ENCODE results near the gene ABCB6. TPM values are rescaled to one million over a fixed set of nuclear protein-coding genes. Genes with fewer than 3 reads are reported as not detected.
A peak's percentile ranks its signal among the peaks of the same experiment; 100 is the strongest.

Gene ABCB6
- total RNA-seq, 3 donors from 2014 or later, result 14.5 to 26.9 (median 18.9) TPM

- no peak for TF ChIP-seq POLR2A (IDR thresholded peaks at IDR 0.05)
- Histone ChIP-seq H3K4me3 (peak overlapping the region; percentile 55 to 86 (median 66)), H3K9me3 (no peaks in the 10 kb centered on the region), H3K4me1 (peaks cover 9 to 17% of the 10 kb centered on the region in 2 donors), H3K27ac (peak overlapping the region; percentile 79 to 95), H3K27me3 (no peaks in the 10 kb centered on the region), H3K36me3 (peaks cover 3% of the 10 kb centered on the region)
- intact Hi-C loops (cut with DNase I; ENCODE audit: low total_unique reads), result no loop called here
- peak; percentile 60 to 74 for DNase-seq (ENCODE audit: low spot score in 2 of 2)
Measured at GRCh38 chr2:219218217-219218731, 484 bp downstream of the ABCB6 start.

GRCh38 chr2:219216535-219216915, 2.2 kb downstream of the ABCB6 start:
- Histone ChIP-seq H3K4me3 (no peak overlapping the region), H3K36me3 (peaks cover 3% of the 10 kb centered on the region), H3K27ac (no peak overlapping the region), H3K4me1 (peaks cover 9 to 17% of the 10 kb centered on the region in 2 donors), H3K9me3 (no peaks in the 10 kb centered on the region), H3K27me3 (no peaks in the 10 kb centered on the region)
- intact Hi-C loops (cut with DNase I; ENCODE audit: low total_unique reads), result no loop called here
- no peak for TF ChIP-seq POLR2AphosphoS5 (IDR thresholded peaks at IDR 0.05)
- TF ChIP-seq CTCF (IDR thresholded peaks at IDR 0.05), result no peak
- no peak for TF ChIP-seq POLR2A (IDR thresholded peaks at IDR 0.05)
- DNase-seq (ENCODE audit: low spot score in 2 of 2), result no peak

- no peak overlapping the region for H3K27ac ChIP-seq
- H3K4me1 ChIP-seq, result peaks cover 9 to 17% of the 10 kb centered on the region in 2 donors
- TF ChIP-seq CTCF (IDR thresholded peaks at IDR 0.05), result no peak
- no peak for TF ChIP-seq POLR2AphosphoS5 (IDR thresholded peaks at IDR 0.05)
- TF ChIP-seq POLR2A (IDR thresholded peaks at IDR 0.05), result no peak
- H3K27me3 ChIP-seq, result no peaks in the 10 kb centered on the region
- no peak overlapping the region for H3K4me3 ChIP-seq
- H3K9me3 ChIP-seq, result no peaks in the 10 kb centered on the region
- no peak for DNase-seq (ENCODE audit: low spot score in 2 of 2)
- no peaks in the 10 kb centered on the region for H3K36me3 ChIP-seq
- intact Hi-C loops (cut with DNase I; ENCODE audit: low total_unique reads), result no loop called here
Measured at GRCh38 chr2:219215871-219216534, 2.8 kb downstream of the ABCB6 start.

GRCh38 chr2:219214786-219215185, 4.0 kb downstream of the ABCB6 start:
- intact Hi-C loops (cut with DNase I; ENCODE audit: low total_unique reads), result no loop called here
- peaks cover 9 to 17% of the 10 kb centered on the region in 2 donors for H3K4me1 ChIP-seq
- H3K36me3 ChIP-seq, result no peaks in the 10 kb centered on the region

GRCh38 chr2:219214141-219214540, 4.6 kb downstream of the ABCB6 start:
- no peak overlapping the region for H3K27ac ChIP-seq
- no peak overlapping the region for H3K4me3 ChIP-seq
- intact Hi-C loops (cut with DNase I; ENCODE audit: low total_unique reads), result no loop called here
- H3K9me3 ChIP-seq, result no peaks in the 10 kb centered on the region
- DNase-seq (ENCODE audit: low spot score in 2 of 2), result no peak
- H3K4me1 ChIP-seq, result peaks cover 4 to 12% of the 10 kb centered on the region in 2 donors
- no peaks in the 10 kb centered on the region for H3K36me3 ChIP-seq
- TF ChIP-seq CTCF (IDR thresholded peaks at IDR 0.05) (no peak), POLR2AphosphoS5 (IDR thresholded peaks at IDR 0.05) (no peak), POLR2A (IDR thresholded peaks at IDR 0.05) (no peak)
- H3K27me3 ChIP-seq, result no peaks in the 10 kb centered on the region

More at GRCh38 chr2:219214786-219215185, 4.0 kb downstream of the ABCB6 start:
- Histone ChIP-seq H3K4me3 (no peak overlapping the region), H3K9me3 (no peaks in the 10 kb centered on the region), H3K27ac (no peak overlapping the region), H3K27me3 (no peaks in the 10 kb centered on the region)
- TF ChIP-seq CTCF (IDR thresholded peaks at IDR 0.05), result no peak
- no peak for TF ChIP-seq POLR2AphosphoS5 (IDR thresholded peaks at IDR 0.05)
- no peak for TF ChIP-seq POLR2A (IDR thresholded peaks at IDR 0.05)
- no peak for DNase-seq (ENCODE audit: low spot score in 2 of 2)

Data from breast epithelium (tissue), 4 donors.